ENCODE data around the gene CCL22. TPM values are rescaled to one million over a fixed set of nuclear protein-coding genes. Genes with fewer than 3 reads are reported as not detected.
"Not testable (repeated sequence)": the region's sequence is repeated elsewhere in the genome, so short reads cannot be mapped to it uniquely, and the experiment has no call there.

CCL22 gene
- total RNA-seq, 2 experiments from 2014 or later = 0.72 to 0.91 TPM

GRCh38 chr16:57331355-57331754, 27.2 kb upstream of the CCL22 start:
- intact Hi-C loops (cut with DNase I, micrococcal nuclease) = no loop called here
- ATAC-seq (no peak), DNase-seq (no peak)
- H3K27ac Mint-ChIP-seq = no peak overlapping the region
- ChIA-PET CTCF (interaction anchor here (0.6 kb wide), 1 partner anchor 131 kb away, joined by 3 read pairs; the partner anchor contains the start of gene POLR2C), POLR2A (interaction anchor here (0.6 kb wide), 1 partner anchor 18 kb away, joined by 3 read pairs; no protein-coding TSS in a partner anchor)
- peaks cover 2% of the 10 kb centered on the region for H3K9me3 Mint-ChIP-seq (ENCODE audit: low read depth)
- H3K27me3 Mint-ChIP-seq = peaks cover 3% of the 10 kb centered on the region
- peaks cover 3% of the 10 kb centered on the region for H3K4me1 Mint-ChIP-seq
- H3K4me3 Mint-ChIP-seq = no peak overlapping the region
- no peaks in the 10 kb centered on the region for H3K36me3 Mint-ChIP-seq (ENCODE audit: low read depth)

DNA sequence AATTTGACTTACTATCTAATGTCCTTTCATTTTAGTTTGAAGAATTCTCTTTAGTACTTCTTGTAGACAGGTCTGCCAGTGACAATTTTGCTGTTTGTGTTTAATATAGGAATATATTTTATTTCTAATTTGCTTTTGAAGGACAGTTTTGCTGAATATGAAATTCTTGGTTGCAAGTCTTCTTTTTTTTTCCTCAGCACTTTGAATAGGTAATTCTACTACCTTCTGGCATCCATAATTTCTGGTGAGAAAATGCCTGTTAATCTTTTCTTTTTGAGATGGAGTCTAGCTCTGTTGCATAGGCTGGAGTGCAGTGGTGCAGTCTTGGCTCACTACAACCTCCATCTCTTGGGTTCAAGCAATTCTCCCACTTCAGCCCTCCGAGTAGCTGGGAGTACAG, 25.2 kb upstream of the CCL22 start:
- ATAC-seq = no peak
- ChIA-PET CTCF (interaction anchor here (0.6 to 1.8 kb wide), 5 partner anchors 12 to 633 kb away, joined by 3 to 7 read pairs (median 3); no protein-coding TSS in a partner anchor), POLR2A (no interaction called here)
- no peaks in the 10 kb centered on the region for H3K36me3 Mint-ChIP-seq (ENCODE audit: low read depth)
- H3K4me3 Mint-ChIP-seq = no peak overlapping the region
- peaks cover 4% of the 10 kb centered on the region for H3K27me3 Mint-ChIP-seq
- H3K9me3 Mint-ChIP-seq (ENCODE audit: low read depth) = peaks cover 2% of the 10 kb centered on the region
- intact Hi-C loops (cut with DNase I, micrococcal nuclease) = no loop called here
- no peak for DNase-seq
- no peak overlapping the region for H3K27ac Mint-ChIP-seq
- peaks cover 3% of the 10 kb centered on the region for H3K4me1 Mint-ChIP-seq

DNA sequence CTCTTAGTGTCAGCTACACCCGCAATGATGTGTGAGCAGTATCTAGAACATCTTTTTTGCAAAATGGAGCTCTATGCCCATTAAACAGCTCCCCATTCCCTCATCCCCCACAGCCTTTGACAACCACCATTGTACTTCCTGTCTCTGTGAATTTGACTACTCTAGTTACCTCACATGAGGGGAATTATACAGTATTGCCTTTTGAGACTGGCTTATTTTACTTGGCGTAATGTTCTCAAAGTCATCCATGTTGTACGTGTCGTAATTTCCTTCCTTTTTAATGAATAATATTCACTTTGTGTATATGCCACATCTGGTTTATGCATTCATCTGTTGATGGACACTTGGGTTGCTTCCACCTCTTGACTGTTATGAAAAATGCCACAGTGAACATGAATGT, 23.2 kb upstream of the CCL22 start:
- Mint-ChIP-seq H3K4me3 (no peak overlapping the region), H3K4me1 (peaks cover 13% of the 10 kb centered on the region), H3K36me3 (ENCODE audit: low read depth) (no peaks in the 10 kb centered on the region), H3K27ac (no peak overlapping the region), H3K27me3 (peaks cover 9% of the 10 kb centered on the region), H3K9me3 (ENCODE audit: low read depth) (peaks cover 2% of the 10 kb centered on the region)
- no peak for DNase-seq
- POLR2A ChIA-PET = no interaction called here
- ATAC-seq = no peak
- intact Hi-C loops (cut with DNase I, micrococcal nuclease) = no loop called here
- CTCF ChIA-PET = interaction anchor here (1.4 kb wide), 1 partner anchor 21 kb away, joined by 4 read pairs; no protein-coding TSS in a partner anchor

DNA sequence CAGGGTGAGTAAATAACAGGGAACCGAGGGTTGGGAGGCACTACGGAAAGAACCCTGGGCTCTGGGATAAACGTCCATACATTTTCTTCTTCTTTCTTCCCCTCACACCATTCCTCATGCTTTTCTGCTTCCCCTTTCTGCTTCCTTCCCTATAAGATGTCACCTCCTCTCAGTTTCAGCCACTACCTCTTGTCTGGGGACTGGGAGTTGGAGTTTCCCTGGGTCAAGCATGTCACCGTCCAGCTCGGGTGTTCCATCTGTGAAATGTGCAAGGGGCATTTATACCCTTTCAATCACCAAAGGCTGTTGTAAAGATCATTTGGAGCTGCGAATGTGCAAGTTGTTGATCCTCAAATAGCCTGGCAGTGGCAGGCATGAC, 17.5 kb upstream of the CCL22 start:
- peaks cover 23% of the 10 kb centered on the region for H3K27me3 Mint-ChIP-seq
- CTCF ChIA-PET = interaction anchor here (0.6 kb wide), 1 partner anchor 390 kb away, joined by 3 read pairs; no protein-coding TSS in a partner anchor
- no peak for ATAC-seq
- H3K4me3 Mint-ChIP-seq = no peak overlapping the region
- H3K4me1 Mint-ChIP-seq = peaks cover 22% of the 10 kb centered on the region
- no peaks in the 10 kb centered on the region for H3K36me3 Mint-ChIP-seq (ENCODE audit: low read depth)
- H3K27ac Mint-ChIP-seq = no peak overlapping the region
- POLR2A ChIA-PET = no interaction called here
- DNase-seq = no peak
- no peaks in the 10 kb centered on the region for H3K9me3 Mint-ChIP-seq (ENCODE audit: low read depth)
- intact Hi-C loops (cut with DNase I, micrococcal nuclease) = no loop called here

DNA sequence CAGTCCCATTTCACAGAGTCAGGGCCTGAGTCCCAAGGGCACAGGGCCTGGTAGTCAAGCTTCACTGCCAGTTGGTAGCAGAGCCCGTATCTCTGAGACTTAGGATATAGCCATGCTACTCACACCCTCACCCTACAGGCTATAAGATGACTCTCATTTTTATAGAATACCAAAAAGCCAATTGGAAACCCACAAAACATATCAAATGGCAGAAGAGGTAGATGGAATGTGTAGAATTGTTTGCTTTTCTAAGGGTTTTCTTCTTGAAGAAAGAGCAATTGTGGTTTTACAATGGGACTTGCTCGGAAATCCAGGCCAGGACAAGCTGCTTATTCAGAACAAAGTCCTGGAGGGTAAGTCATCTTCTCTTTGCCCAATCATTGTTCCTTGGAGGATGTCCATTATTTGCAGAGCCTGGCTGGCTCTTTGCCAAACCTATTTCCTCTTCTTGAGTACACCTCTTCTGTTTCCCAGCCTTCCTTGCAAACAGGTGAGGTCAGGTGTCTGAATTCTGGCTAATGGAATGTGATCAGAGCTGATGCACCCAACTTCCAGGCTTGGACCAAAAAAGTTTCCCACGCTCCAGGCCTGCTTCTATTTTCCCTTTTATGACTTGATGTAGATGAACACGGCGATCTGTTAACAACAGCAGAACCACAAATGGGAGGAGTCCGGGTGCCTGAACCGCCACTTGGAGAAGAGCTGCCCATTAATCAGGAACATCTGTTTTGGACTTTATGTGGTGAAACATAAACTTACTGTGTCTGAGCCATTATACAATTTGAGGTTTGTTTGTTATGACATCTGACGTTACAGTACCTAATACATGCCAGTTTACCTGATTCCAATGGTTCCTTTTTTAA, 16.9 kb upstream of the CCL22 start:
- CTCF ChIA-PET = interaction anchor here (0.6 kb wide), 1 partner anchor 391 kb away, joined by 3 read pairs; no protein-coding TSS in a partner anchor
- Mint-ChIP-seq H3K4me1 (peaks cover 22% of the 10 kb centered on the region), H3K4me3 (no peak overlapping the region), H3K27ac (no peak overlapping the region), H3K36me3 (ENCODE audit: low read depth) (no peaks in the 10 kb centered on the region), H3K9me3 (ENCODE audit: low read depth) (no peaks in the 10 kb centered on the region), H3K27me3 (peaks cover 23% of the 10 kb centered on the region)
- ATAC-seq (no peak), DNase-seq (no peak)
- POLR2A ChIA-PET = no interaction called here
- intact Hi-C loops (cut with DNase I, micrococcal nuclease) = no loop called here

- CTCF ChIA-PET, POLR2A ChIA-PET: not testable (repeated sequence)
These were observed 16.0 kb upstream of the CCL22 start for GRCh38 chr16:57342606-57343005.

DNA sequence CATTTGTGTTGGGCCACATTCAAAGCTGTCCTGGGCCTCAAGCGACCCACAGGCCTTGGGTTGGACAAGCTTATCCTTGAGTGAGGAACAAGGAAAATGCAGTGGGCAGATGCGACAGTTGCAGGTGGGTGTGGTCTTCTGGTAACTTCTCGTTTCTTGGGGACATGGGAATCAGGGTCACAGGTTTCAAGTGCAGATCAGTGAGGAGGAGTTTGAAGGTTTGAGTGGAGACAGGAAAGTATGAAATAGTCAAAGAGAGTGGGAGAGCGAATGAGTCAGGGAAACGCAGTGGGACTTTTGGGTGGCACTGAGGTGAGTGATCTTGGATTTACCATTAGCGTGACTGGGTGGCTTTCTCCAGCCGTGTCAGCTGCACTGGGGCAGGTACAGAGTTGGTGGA, 15.4 kb upstream of the CCL22 start:
- CTCF ChIA-PET = interaction anchor here (0.5 to 1.1 kb wide), 3 partner anchors 35 to 385 kb away, joined by 3 to 5 read pairs (median 3); no protein-coding TSS in a partner anchor
- H3K27me3 Mint-ChIP-seq = peaks cover 35% of the 10 kb centered on the region

More at GRCh38 chr16:57342606-57343005, 16.0 kb upstream of the CCL22 start:
- intact Hi-C loops (cut with DNase I, micrococcal nuclease); ATAC-seq; DNase-seq; H3K4me3 Mint-ChIP-seq; H3K27ac Mint-ChIP-seq; H3K9me3 Mint-ChIP-seq (ENCODE audit: low read depth); H3K36me3 Mint-ChIP-seq (ENCODE audit: low read depth): not testable (repeated sequence)
- Mint-ChIP-seq H3K4me1 (peaks cover 22% of the 10 kb centered on the region), H3K27me3 (peaks cover 30% of the 10 kb centered on the region)

DNA sequence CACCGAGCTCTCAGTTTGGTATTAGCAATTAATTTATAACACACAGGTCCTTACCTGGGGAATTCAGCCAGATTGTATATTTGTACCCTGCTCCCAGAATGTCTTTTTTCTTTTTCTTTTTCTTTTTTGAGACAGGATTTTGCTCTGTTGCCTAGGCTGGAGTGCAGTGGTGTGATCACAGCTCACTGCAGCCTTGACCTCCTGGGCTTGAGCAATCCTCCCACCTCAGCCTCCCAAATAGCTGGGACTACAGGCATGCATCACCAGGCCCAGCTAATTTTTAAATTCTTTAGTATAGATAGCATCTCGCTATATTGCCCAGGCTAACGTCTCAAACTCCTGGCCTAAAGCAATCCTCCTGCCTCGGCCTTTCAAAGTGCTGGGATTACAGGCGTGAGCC, 14.5 kb upstream of the CCL22 start:
- POLR2A ChIA-PET = interaction anchor here (0.6 kb wide), 1 partner anchor 100 kb away, joined by 3 read pairs; no protein-coding TSS in a partner anchor
- peaks cover 39% of the 10 kb centered on the region for H3K27me3 Mint-ChIP-seq
- DNase-seq; ATAC-seq; H3K9me3 Mint-ChIP-seq (ENCODE audit: low read depth); H3K27ac Mint-ChIP-seq; H3K4me3 Mint-ChIP-seq; intact Hi-C loops (cut with DNase I, micrococcal nuclease); H3K36me3 Mint-ChIP-seq (ENCODE audit: low read depth): not testable (repeated sequence)
- peaks cover 24% of the 10 kb centered on the region for H3K4me1 Mint-ChIP-seq
- CTCF ChIA-PET = interaction anchor here (0.6 to 1.1 kb wide), 3 partner anchors 12 to 43 kb away, joined by 3 to 5 read pairs (median 3); no protein-coding TSS in a partner anchor

More for the DNA sequence above, 15.4 kb upstream of the CCL22 start:
- POLR2A ChIA-PET = no interaction called here
- DNase-seq (peak; percentile 14), ATAC-seq (peak; percentile 26)
- Mint-ChIP-seq H3K9me3 (ENCODE audit: low read depth) (no peaks in the 10 kb centered on the region), H3K4me1 (peaks cover 22% of the 10 kb centered on the region), H3K4me3 (no peak overlapping the region), H3K27ac (no peak overlapping the region), H3K36me3 (ENCODE audit: low read depth) (no peaks in the 10 kb centered on the region)
- intact Hi-C loops (cut with DNase I, micrococcal nuclease) = no loop called here

DNA sequence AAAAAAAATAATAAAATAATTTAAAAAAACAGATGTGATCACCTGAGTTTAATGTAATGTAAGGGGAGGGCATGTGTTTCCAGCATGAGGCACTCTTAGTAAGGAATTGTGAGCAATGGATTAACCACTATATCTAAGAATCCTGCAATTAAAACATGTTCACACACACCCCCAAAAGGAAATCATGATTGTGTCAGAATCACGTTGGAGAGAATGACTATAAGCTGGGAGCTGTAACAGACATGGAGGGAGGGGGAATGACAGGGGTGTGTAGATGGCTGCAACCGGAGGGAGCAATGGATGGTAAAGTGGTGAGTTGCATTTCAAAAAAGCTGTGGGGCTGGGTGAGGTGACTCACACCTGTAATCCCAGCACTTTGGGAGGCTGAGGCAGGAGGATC, 13.6 kb upstream of the CCL22 start:
- ChIA-PET POLR2A (interaction anchor here (0.7 kb wide), 1 partner anchor 62 kb away, joined by 3 read pairs; no protein-coding TSS in a partner anchor), CTCF (interaction anchor here (0.8 to 1.0 kb wide), 3 partner anchors 11 to 124 kb away, joined by 3 to 4 read pairs (median 3); no protein-coding TSS in a partner anchor)
- Mint-ChIP-seq H3K4me1 (peaks cover 23% of the 10 kb centered on the region), H3K4me3 (no peak overlapping the region), H3K9me3 (ENCODE audit: low read depth) (no peaks in the 10 kb centered on the region), H3K27me3 (peaks cover 42% of the 10 kb centered on the region), H3K36me3 (ENCODE audit: low read depth) (no peaks in the 10 kb centered on the region), H3K27ac (no peak overlapping the region)
- ATAC-seq (no peak), DNase-seq (no peak)
- intact Hi-C loops (cut with DNase I, micrococcal nuclease) = no loop called here

DNA sequence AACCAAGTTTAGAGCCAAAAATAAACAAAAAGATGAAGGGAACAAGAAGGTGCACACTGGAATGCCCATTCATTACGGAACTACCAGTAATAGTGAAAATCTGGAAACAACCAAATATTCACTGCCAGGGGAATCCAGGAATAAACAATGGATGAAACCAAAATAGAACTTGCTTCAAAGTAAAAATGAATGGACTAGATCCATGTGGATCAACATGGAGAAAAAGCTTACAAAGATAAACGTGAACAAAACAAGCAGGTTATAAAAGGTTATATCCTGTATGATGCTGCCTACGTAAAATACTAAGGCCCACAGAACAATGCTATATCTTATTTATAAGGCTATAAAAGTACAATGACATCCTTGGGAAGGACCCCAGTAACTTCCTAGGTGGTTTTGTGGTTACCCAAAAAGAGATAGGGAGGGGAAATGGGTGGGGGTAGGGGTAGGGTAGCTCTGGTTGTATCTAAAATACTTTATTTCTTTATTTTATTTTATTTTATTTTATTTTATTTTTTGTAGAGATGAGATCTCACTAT, 12.8 kb upstream of the CCL22 start:
- intact Hi-C loops (cut with DNase I, micrococcal nuclease) = no loop called here
- ChIA-PET POLR2A (interaction anchor here (0.7 kb wide), 1 partner anchor 61 kb away, joined by 3 read pairs; no protein-coding TSS in a partner anchor), CTCF (interaction anchor here (0.8 to 1.0 kb wide), 4 partner anchors 12 to 124 kb away, joined by 3 to 4 read pairs (median 3); no protein-coding TSS in a partner anchor)
- H3K27ac Mint-ChIP-seq = no peak overlapping the region
- H3K36me3 Mint-ChIP-seq (ENCODE audit: low read depth) = no peaks in the 10 kb centered on the region
- H3K4me1 Mint-ChIP-seq = peaks cover 22% of the 10 kb centered on the region
- ATAC-seq (no peak), DNase-seq (no peak)
- no peak overlapping the region for H3K4me3 Mint-ChIP-seq
- H3K9me3 Mint-ChIP-seq (ENCODE audit: low read depth) = no peaks in the 10 kb centered on the region
- H3K27me3 Mint-ChIP-seq = peaks cover 43% of the 10 kb centered on the region

DNA sequence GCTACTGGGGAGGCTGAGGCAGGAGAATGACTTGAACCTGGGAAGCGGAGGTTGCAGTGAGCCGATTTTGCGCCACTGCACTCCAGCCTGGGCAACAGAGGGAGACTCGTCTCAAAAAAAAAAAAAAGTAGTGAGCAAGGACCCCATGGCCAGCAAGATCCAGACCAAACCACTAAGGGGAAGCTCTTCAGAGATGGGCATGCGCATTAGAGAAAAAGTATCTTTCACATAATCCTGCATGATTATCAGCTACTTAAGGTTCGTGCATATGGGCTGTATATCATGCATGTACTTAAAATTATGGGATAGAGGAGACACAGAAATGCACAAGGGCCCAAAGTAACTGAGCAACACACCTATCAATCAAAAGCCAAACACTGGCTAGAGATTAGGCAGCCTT, 10.7 kb upstream of the CCL22 start:
- intact Hi-C loops (cut with DNase I, micrococcal nuclease) = no loop called here
- Mint-ChIP-seq H3K4me1 (peaks cover 22% of the 10 kb centered on the region), H3K4me3 (no peak overlapping the region), H3K9me3 (ENCODE audit: low read depth) (no peaks in the 10 kb centered on the region), H3K27me3 (peaks cover 39% of the 10 kb centered on the region), H3K36me3 (ENCODE audit: low read depth) (no peaks in the 10 kb centered on the region), H3K27ac (no peak overlapping the region)
- DNase-seq (no peak), ATAC-seq (no peak)
- ChIA-PET CTCF (interaction anchor here (1.1 kb wide), 1 partner anchor 69 kb away, joined by 4 read pairs; no protein-coding TSS in a partner anchor), POLR2A (no interaction called here)

Data from activated CD4-positive, alpha-beta T cell treated with anti-CD3 and anti-CD28 coated beads for 36 hours (primary cell).